ENCODE results near the gene GRWD1.
"Not testable (repeated sequence)": the region's sequence is repeated elsewhere in the genome, so short reads cannot be mapped to it uniquely, and the experiment has no call there.

GRWD1 gene

GRCh38 chr19:48480558-48481500 lies 35.0 kb downstream of the GRWD1 start:
- DNase-seq = peak; percentile 58

- no peak for DNase-seq
Observed at GRCh38 chr19:48481846-48482639, 36.3 kb downstream of the GRWD1 start.

- no peak for DNase-seq
Observed at GRCh38 chr19:48483301-48483700, 37.5 kb downstream of the GRWD1 start.

- no peak for DNase-seq
Observed at GRCh38 chr19:48484247-48484893, 38.6 kb downstream of the GRWD1 start.

- no peak for DNase-seq
Observed at GRCh38 chr19:48484931-48485612, 39.3 kb downstream of the GRWD1 start.

- DNase-seq = not testable (repeated sequence)
Observed at GRCh38 chr19:48486706-48487105, 40.9 kb downstream of the GRWD1 start.

- no peak for DNase-seq
Observed at GRCh38 chr19:48487544-48487943, 41.8 kb downstream of the GRWD1 start.

GRCh38 chr19:48487948-48488347 lies 42.2 kb downstream of the GRWD1 start:
- no peak for DNase-seq

- not testable (repeated sequence) for DNase-seq
Observed at GRCh38 chr19:48488478-48488877, 42.7 kb downstream of the GRWD1 start.

- DNase-seq = peak; percentile 61
Observed at GRCh38 chr19:48489608-48490216, 43.9 kb downstream of the GRWD1 start.

GRCh38 chr19:48490981-48491792 lies 45.4 kb downstream of the GRWD1 start:
- peak; percentile 59 for DNase-seq

GRCh38 chr19:48491793-48492123 lies 46.0 kb downstream of the GRWD1 start:
- DNase-seq = no peak

GRCh38 chr19:48492925-48493717 lies 47.3 kb downstream of the GRWD1 start:
- DNase-seq = peak; percentile 98

- no peak for DNase-seq
Observed at GRCh38 chr19:48493718-48494401, 48.1 kb downstream of the GRWD1 start.

- peak; percentile 87 for DNase-seq
Observed at GRCh38 chr19:48495396-48495795, 49.6 kb downstream of the GRWD1 start.

GRCh38 chr19:48496959-48497727 lies 51.4 kb downstream of the GRWD1 start:
- DNase-seq = no peak

GRCh38 chr19:48497728-48498594 lies 52.2 kb downstream of the GRWD1 start:
- DNase-seq = no peak

Data from MV-4-11 (cell line).